ENCODE data around the gene HIPK1. TPM values are rescaled to one million over a fixed set of nuclear protein-coding genes. Genes with fewer than 3 reads are reported as not detected.
A peak's percentile ranks its signal among the peaks of the same experiment; 100 is the strongest.

The HIPK1 gene
- total and polyA plus RNA-seq, 2 of the 13 experiments (the other 11 are each of a cell fraction or from before 2014, with no cell fraction given), result 20.8 to 33.4 TPM

- TF ChIP-seq ZHX1 (CRISPR knock-in tag; IDR thresholded peaks at IDR 0.05; ENCODE audit: low read depth), result peak; percentile 86
- peak; percentile 96 for TF ChIP-seq SIN3A (IDR thresholded peaks at IDR 0.05; ENCODE audit: borderline replicate concordance, low read depth, low read length)
- TF ChIP-seq ZNF205 (CRISPR knock-in tag; IDR thresholded peaks at IDR 0.05), result peak; percentile 98
- no peak for TF ChIP-seq GRHL1 (CRISPR knock-in tag; conservative IDR thresholded peaks at IDR 0.05)
- TF ChIP-seq ZNF333 (CRISPR knock-in tag; IDR thresholded peaks at IDR 0.05; ENCODE audit: borderline replicate concordance), result no peak; the same call in 1 of the 2 replicates
- peak; percentile 54; the same call in 1 of the 2 replicates for TF ChIP-seq TFE3 (CRISPR knock-in tag; IDR thresholded peaks at IDR 0.05)
- no peak for TF ChIP-seq SMAD9 (CRISPR knock-in tag; IDR thresholded peaks at IDR 0.05)
- no peak for TF ChIP-seq ZSCAN29 (CRISPR knock-in tag; conservative IDR thresholded peaks at IDR 0.05)
- peak; percentile 74 for TF ChIP-seq FOXA3 (CRISPR knock-in tag; IDR thresholded peaks at IDR 0.05)
- peak; percentile 74; the same call in 1 of the 2 replicates for TF ChIP-seq ZNF724P (CRISPR knock-in tag; IDR thresholded peaks at IDR 0.05; ENCODE audit: borderline replicate concordance)
- TF ChIP-seq MTA1 (CRISPR knock-in tag; IDR thresholded peaks at IDR 0.05; ENCODE audit: borderline replicate concordance), result no peak
- no peak for TF ChIP-seq HNF1A (IDR thresholded peaks at IDR 0.05; ENCODE audit: low read depth)
- peak; percentile 83; the same call in 1 of the 2 replicates for TF ChIP-seq HNF1A (CRISPR knock-in tag; IDR thresholded peaks at IDR 0.05; ENCODE audit: borderline replicate concordance)
- TF ChIP-seq ATF5 (CRISPR knock-in tag; IDR thresholded peaks at IDR 0.05; ENCODE audit: low read depth), result no peak
- peak; percentile 86; the same call in 1 of the 2 replicates for TF ChIP-seq ZNF749 (CRISPR knock-in tag; IDR thresholded peaks at IDR 0.05; ENCODE audit: borderline replicate concordance)
- TF ChIP-seq NPAS2 (CRISPR knock-in tag; IDR thresholded peaks at IDR 0.05; ENCODE audit: borderline replicate concordance), result no peak
These were observed 24.3 kb upstream of the HIPK1 start, which contains the start of the genes AP4B1 and DCLRE1B (continued) for GRCh38 chr1:113904674-113905434.
